ENCODE measurements around the gene TDRD9.

The TDRD9 gene

GRCh38 chr14:104016873-104017650 is 88.8 kb downstream of the TDRD9 start:
- no peak for DNase-seq (ENCODE audit: low spot score)
- H3K9me3 ChIP-seq (ENCODE audit: severe bottlenecking), result no peaks in the 10 kb centered on the region
- no peak for ATAC-seq (ENCODE audit: low read depth)

GRCh38 chr14:104019029-104019428 is 90.8 kb downstream of the TDRD9 start:
- H3K4me3 ChIP-seq (ENCODE audit: severe bottlenecking), result no peak overlapping the region
- no peaks in the 10 kb centered on the region for H3K4me1 ChIP-seq (ENCODE audit: insufficient read depth, poor library complexity, severe bottlenecking)
- no peaks in the 10 kb centered on the region for H3K36me3 ChIP-seq (ENCODE audit: low read depth)
- no peak for ATAC-seq (ENCODE audit: low read depth)
- no peak overlapping the region for H3K27ac ChIP-seq (ENCODE audit: poor library complexity, severe bottlenecking)
- peaks cover 5% of the 10 kb centered on the region for H3K27me3 ChIP-seq (ENCODE audit: insufficient read depth, poor library complexity, severe bottlenecking)
- H3K9me3 ChIP-seq (ENCODE audit: severe bottlenecking), result no peaks in the 10 kb centered on the region
- no peak for TF ChIP-seq CTCF (IDR thresholded peaks at IDR 0.05; ENCODE audit: poor library complexity, severe bottlenecking)
- DNase-seq (ENCODE audit: low spot score), result no peak

More at GRCh38 chr14:104016873-104017650, 88.8 kb downstream of the TDRD9 start:
- Histone ChIP-seq H3K27ac (ENCODE audit: poor library complexity, severe bottlenecking) (no peak overlapping the region), H3K4me1 (ENCODE audit: insufficient read depth, poor library complexity, severe bottlenecking) (no peaks in the 10 kb centered on the region), H3K4me3 (ENCODE audit: severe bottlenecking) (no peak overlapping the region), H3K36me3 (ENCODE audit: low read depth) (no peaks in the 10 kb centered on the region), H3K27me3 (ENCODE audit: insufficient read depth, poor library complexity, severe bottlenecking) (peaks cover 5% of the 10 kb centered on the region)
- no peak for TF ChIP-seq CTCF (IDR thresholded peaks at IDR 0.05; ENCODE audit: poor library complexity, severe bottlenecking)

DNA sequence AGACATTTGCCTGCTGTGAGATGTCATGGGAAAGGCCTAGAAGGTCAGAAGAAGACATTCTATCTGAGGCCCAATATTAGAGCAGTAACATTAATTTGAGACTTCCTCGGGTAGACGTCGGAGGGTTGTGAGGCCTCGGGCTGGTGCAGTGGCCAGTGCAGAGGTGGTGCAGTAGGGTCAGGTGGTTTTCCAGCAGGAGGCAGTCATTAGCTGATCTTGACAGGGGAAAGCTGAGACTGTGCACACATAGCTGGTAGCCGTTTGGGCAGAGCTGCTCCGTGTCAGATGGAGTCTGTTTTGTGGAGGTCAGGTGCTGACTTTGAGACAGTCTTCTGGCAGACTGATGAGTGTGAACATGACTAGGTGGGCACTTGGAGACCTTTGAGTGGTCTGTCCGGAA is 91.5 kb downstream of the TDRD9 start:
- H3K9me3 ChIP-seq (ENCODE audit: severe bottlenecking), result no peaks in the 10 kb centered on the region

DNA sequence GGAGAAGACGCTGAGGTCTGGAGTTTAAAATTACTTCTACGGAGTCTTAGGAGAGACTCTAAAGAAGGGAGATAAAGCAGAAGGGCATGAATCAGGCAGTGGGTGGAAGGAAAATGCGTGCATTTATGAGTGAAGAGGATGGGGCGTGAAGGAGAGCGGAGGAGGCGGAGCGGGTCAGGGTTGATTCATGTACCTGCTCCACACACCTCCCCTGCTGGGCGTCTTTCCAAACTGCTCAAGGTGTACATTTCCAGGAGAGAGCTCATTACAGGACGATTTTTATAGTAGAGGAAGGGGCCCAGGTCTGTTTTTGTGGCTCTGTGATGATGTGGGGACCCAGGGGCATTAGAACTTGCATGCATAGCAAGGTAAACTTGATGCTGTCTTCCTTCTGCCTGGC is 92.2 kb downstream of the TDRD9 start:
- Histone ChIP-seq H3K9me3 (ENCODE audit: severe bottlenecking) (no peaks in the 10 kb centered on the region), H3K4me3 (ENCODE audit: severe bottlenecking) (no peak overlapping the region), H3K4me1 (ENCODE audit: insufficient read depth, poor library complexity, severe bottlenecking) (no peaks in the 10 kb centered on the region), H3K36me3 (ENCODE audit: low read depth) (no peaks in the 10 kb centered on the region), H3K27ac (ENCODE audit: poor library complexity, severe bottlenecking) (no peak overlapping the region), H3K27me3 (ENCODE audit: insufficient read depth, poor library complexity, severe bottlenecking) (peaks cover 5% of the 10 kb centered on the region)
- DNase-seq (ENCODE audit: low spot score) (no peak), ATAC-seq (ENCODE audit: low read depth) (peak; percentile 41; the same call in 1 of the 3 replicates)
- no peak for TF ChIP-seq CTCF (IDR thresholded peaks at IDR 0.05; ENCODE audit: poor library complexity, severe bottlenecking)

More for the DNA sequence above, 91.5 kb downstream of the TDRD9 start:
- ATAC-seq (ENCODE audit: low read depth) (no peak), DNase-seq (ENCODE audit: low spot score) (no peak)
- H3K4me3 ChIP-seq (ENCODE audit: severe bottlenecking), result no peak overlapping the region
- H3K36me3 ChIP-seq (ENCODE audit: low read depth), result no peaks in the 10 kb centered on the region
- no peak overlapping the region for H3K27ac ChIP-seq (ENCODE audit: poor library complexity, severe bottlenecking)
- H3K27me3 ChIP-seq (ENCODE audit: insufficient read depth, poor library complexity, severe bottlenecking), result peaks cover 5% of the 10 kb centered on the region
- TF ChIP-seq CTCF (IDR thresholded peaks at IDR 0.05; ENCODE audit: poor library complexity, severe bottlenecking), result no peak
- no peaks in the 10 kb centered on the region for H3K4me1 ChIP-seq (ENCODE audit: insufficient read depth, poor library complexity, severe bottlenecking)

All from RWPE2 (cell line).